GM12801 (cell line): ENCODE measurements around the gene NMT1.

Experiments used
- TF ChIP-seq, protein P1 (sequence below): IDR thresholded peaks from one replicate; pipeline ENCODE4 v1.5.1; 2011; ENCODE audit warnings: control low read depth; ENCODE audit not compliant: insufficient read length; ENCODE audit errors: extremely low read depth

NMT1 gene

GRCh38 chr17:45060797-45061605 lies at the start of gene NMT1:
Gene NMT1, plus strand, starts transcription at chr17:45061317. Its CDS starts 13 bp downstream, at chr17:45061330.
- TF ChIP-seq, protein P1, sequence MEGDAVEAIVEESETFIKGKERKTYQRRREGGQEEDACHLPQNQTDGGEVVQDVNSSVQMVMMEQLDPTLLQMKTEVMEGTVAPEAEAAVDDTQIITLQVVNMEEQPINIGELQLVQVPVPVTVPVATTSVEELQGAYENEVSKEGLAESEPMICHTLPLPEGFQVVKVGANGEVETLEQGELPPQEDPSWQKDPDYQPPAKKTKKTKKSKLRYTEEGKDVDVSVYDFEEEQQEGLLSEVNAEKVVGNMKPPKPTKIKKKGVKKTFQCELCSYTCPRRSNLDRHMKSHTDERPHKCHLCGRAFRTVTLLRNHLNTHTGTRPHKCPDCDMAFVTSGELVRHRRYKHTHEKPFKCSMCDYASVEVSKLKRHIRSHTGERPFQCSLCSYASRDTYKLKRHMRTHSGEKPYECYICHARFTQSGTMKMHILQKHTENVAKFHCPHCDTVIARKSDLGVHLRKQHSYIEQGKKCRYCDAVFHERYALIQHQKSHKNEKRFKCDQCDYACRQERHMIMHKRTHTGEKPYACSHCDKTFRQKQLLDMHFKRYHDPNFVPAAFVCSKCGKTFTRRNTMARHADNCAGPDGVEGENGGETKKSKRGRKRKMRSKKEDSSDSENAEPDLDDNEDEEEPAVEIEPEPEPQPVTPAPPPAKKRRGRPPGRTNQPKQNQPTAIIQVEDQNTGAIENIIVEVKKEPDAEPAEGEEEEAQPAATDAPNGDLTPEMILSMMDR = no peak

DNA sequence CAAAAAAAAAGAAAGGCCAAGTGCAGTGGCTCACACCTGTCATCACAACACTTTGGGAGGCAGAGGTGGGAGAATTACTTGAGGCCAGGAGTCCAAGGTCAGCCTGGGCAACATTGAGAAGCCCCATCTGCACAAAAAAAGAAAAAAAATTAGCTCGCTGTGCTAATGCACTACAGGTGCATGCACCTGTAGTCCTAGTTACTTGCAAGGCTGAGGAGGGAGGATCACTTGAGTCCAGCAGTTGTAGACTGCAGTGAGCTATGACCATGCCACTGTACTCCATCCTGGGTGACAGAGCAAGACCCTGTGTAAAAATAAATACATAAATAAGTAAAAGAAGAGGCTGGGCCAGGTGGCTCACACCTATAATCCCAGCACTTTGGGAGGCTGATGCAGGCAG lies 49.4 kb upstream of the NMT1 start:
- TF ChIP-seq, protein P1 = no peak

GRCh38 chr17:45013021-45013997 lies 47.8 kb upstream of the NMT1 start:
- TF ChIP-seq, protein P1 = no peak

GRCh38 chr17:45016237-45016636 lies 44.9 kb upstream of the NMT1 start:
- TF ChIP-seq, protein P1 = no peak

DNA sequence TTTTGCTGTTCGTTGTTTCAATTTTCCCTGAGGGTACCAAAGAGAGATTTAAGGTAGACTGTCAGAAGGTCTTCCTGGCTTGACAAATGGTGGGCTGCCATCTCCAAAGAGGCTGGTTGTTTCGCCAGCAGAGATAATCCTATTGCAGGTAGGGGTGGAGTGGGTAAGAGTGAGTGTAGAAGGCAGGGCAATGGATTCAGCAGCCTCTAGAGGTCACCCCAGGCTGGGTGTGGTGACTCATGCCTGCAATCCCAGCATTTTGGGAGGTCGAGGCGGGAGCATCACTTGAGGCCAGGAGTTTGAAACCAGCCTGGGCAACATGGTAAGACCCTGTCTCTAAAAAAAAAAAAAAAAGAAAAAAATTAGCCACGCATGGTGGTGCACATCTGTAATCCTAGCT lies 44.3 kb upstream of the NMT1 start:
- TF ChIP-seq, protein P1 = no peak

- TF ChIP-seq, protein P1 = no peak
These were observed 42.6 kb upstream of the NMT1 start for GRCh38 chr17:45018514-45018847.
